GM12865 (cell line): Measurements from ENCODE around the gene DLG4.

Experiments used
- DNase-seq: peaks from one replicate; pipeline ENCODE4 v3.0.0; 2010; ENCODE audit warnings: low read depth
- H3K4me3 ChIP-seq: 2 replicates; pipeline ENCODE4 v1.5.1; 2011; ENCODE audit warnings: mild to moderate bottlenecking, low read depth, low read length, control low read depth
- TF ChIP-seq, protein P1 (sequence below): IDR thresholded peaks from 2 replicates; pipeline ENCODE4 v1.5.1; 2011; ENCODE audit warnings: low read length, control low read depth, low read depth, inconsistent platforms; ENCODE audit not compliant: insufficient read depth; ENCODE audit errors: missing control alignments

Gene DLG4

DNA sequence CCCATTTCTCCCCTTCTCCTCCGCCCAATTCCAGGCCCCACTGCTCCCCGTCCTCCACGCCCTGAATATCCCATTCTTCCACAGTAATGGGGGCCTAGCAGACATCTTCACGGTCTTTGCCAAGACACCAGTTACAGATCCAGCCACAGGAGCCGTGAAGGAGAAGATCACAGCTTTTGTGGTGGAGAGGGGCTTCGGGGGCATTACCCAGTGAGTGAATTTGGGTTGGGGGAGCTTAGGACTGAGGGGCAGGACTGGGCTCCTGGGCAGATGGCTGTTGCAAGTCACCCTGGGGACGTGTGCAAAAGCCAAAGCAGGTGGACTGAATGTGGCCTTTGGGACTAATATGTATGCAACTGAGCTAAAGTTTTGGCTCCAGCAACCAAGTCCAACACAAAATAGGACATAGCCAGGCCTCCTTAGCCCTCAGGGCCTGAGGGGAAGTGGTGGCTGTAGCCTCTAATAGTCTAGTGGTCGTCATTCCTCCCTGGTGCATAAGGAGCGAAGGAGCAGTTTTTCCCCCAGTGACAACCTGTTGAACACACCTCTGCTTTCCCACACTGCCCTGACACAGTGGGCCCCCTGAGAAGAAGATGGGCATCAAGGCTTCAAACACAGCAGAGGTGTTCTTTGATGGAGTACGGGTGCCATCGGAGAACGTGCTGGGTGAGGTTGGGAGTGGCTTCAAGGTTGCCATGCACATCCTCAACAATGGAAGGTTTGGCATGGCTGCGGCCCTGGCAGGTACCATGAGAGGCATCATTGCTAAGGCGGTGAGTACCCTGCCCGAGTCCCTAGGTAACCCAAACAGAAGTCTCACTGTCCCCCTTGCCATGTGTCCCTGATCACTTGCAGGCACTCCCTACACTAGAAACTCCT is 2.7 kb upstream of the DLG4 start:
- no peak for DNase-seq
- TF ChIP-seq, protein P1, sequence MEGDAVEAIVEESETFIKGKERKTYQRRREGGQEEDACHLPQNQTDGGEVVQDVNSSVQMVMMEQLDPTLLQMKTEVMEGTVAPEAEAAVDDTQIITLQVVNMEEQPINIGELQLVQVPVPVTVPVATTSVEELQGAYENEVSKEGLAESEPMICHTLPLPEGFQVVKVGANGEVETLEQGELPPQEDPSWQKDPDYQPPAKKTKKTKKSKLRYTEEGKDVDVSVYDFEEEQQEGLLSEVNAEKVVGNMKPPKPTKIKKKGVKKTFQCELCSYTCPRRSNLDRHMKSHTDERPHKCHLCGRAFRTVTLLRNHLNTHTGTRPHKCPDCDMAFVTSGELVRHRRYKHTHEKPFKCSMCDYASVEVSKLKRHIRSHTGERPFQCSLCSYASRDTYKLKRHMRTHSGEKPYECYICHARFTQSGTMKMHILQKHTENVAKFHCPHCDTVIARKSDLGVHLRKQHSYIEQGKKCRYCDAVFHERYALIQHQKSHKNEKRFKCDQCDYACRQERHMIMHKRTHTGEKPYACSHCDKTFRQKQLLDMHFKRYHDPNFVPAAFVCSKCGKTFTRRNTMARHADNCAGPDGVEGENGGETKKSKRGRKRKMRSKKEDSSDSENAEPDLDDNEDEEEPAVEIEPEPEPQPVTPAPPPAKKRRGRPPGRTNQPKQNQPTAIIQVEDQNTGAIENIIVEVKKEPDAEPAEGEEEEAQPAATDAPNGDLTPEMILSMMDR, result no peak
- H3K4me3 ChIP-seq, result no peak overlapping the region

DNA sequence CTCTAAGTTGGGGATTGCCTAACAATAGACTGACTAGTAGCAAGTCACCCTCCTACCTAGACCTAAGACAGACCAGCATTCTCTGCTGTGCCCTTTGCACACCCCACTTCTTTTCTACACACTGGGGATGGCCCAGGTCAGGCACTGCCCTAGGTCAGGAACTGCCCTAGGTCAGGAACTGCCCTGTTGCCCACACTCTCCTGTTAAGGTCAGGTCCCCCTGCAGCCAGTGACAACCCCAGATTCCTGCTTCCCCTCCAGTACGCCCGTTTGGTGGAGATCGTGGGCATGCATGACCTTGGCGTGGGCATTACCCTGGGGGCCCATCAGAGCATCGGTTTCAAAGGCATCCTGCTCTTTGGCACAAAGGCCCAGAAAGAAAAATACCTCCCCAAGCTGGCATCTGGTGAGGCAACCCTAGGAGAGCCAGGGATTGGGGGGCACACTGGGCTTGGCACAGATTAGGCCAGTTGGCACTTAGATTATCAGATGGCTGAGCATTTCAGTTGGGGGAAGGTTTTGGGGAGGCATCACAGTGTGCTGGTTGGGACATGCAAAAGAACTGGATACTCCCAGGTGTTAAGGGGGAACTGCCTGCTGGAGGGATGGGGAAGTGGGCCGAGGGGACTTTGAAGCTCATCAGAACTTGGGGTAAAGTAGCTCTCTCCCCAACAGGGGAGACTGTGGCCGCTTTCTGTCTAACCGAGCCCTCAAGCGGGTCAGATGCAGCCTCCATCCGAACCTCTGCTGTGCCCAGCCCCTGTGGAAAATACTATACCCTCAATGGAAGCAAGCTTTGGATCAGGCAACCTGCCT is 1.8 kb upstream of the DLG4 start:
- H3K4me3 ChIP-seq, result no peak overlapping the region
- no peak for DNase-seq
- TF ChIP-seq, protein P1, result no peak

DNA sequence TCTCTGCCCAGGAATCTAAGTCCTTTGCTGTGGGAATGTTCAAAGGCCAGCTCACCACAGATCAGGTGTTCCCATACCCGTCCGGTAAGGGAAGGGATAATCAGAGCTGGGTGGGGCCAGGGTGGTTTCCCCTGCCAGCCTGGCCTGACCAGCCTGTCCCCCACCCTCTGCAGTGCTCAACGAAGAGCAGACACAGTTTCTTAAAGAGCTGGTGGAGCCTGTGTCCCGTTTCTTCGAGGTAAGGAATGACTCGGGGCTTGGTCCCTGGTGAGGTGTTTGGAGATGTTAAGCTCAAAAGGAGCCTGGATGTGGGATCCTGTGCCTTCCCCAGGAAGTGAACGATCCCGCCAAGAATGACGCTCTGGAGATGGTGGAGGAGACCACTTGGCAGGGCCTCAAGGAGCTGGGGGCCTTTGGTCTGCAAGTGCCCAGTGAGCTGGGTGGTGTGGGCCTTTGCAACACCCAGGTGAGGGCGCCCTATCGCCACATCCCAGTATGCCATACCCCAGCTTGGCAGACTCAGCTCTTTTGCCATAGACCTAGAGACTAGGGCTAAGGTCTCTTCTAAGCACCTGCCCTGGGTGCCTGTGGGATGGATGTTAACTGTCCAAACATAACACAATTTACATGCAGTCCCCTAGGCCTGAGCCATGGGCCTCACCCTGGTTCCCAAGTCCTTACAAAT is 1.1 kb upstream of the DLG4 start:
- DNase-seq, result peak; percentile 80
- H3K4me3 ChIP-seq, result peak overlapping the region; percentile 68
- TF ChIP-seq, protein P1, result peak; percentile 70

DNA sequence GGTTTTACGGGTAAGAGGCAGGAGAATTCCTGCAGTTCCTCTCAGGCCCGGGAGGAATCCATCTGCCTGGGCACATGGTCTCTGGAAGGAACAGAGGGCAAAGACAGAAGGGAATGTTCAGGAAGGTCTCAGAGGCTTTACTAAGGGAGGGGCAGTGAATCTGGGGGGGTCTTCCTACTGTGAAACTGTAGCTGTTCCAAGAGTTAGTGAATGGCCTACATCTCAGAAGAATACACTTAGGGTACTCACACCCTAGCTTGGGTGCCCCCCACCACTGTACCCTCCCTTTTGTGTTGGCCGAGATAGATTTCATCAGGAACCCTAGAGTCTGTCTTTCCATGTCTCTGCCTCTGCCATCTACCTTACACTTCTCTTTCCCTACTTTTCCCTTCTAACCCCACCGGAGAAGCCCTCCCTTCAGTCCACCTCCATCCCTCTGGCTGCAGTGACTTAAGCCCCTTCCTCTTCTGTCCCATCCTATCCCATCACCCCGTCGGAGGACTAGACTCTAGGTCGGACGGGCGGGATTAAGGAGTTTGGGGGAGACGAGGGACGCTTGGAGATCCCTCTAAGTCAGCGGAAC is 316 bp downstream of the DLG4 start:
- TF ChIP-seq, protein P1, result no peak
- H3K4me3 ChIP-seq, result peak overlapping the region; percentile 68
- no peak for DNase-seq

DNA sequence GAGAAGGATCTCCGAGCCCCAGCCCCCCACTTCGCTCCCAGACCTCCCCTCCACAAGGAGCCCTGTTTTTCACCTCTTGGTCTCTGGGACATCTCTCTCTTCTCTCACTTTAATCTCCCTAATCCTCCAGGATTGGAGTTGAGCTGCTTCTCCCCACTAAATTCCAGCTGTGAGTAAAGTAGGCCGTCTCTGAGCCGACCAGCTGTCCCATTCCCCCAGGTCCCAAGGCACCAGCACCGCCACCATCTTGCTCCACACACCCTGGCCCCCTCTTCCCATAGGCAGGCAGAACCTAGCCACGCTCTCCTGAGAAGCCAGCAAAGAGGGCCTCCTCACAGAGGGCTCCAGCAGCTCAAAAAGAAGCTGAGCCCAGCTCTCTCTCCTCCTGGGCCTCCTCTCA is 878 bp downstream of the DLG4 start:
- no peak overlapping the region for H3K4me3 ChIP-seq
- TF ChIP-seq, protein P1, result no peak
- DNase-seq, result no peak

DNA sequence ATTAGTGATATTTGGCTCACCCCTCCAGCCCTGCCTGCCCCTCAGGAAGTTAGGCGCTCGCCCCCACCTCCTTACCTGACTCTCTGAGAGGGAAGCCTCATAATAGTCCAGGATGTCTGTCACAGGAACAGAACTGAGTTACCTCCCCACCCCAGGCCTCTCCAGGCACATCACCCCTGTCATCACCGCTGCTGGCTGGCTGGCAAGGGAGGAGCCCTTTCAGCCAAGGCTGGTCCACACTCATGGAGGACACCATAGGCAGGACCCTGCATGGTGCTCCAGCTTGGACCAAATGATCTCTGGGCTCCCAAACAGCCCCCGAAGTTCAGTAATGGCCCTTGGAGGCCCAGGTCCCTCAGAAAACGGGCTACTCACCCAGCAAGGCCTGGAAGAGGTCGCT is 1.5 kb downstream of the DLG4 start:
- H3K4me3 ChIP-seq, result no peak overlapping the region
- TF ChIP-seq, protein P1, result no peak

More for the DNA sequence above, 1.5 kb downstream of the DLG4 start:
- no peak for DNase-seq
